ENCODE data around the gene INHBA.
A peak's percentile ranks its signal among the peaks of the same experiment; 100 is the strongest.

INHBA gene

DNA sequence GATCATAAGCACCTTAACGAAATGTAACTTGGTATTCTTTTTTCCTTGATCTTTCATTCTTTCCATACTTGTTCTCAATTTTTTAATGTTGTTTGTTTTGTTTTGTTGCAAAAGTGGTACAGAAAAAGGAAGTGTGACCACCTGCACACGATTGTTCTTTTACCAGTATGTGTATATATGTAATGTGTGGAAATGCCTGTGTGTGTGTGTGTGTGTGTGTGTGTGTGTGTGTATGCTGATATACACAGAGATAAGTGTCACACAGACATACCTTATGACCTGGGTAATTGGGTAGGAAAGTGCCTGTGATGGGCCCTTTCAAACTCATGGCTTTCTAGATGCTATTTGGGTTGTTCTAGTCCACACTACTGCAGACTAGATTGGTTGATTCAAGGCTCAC lies 14.0 kb downstream of the INHBA start:
- Histone ChIP-seq H3K4me3 (replicated peaks; ENCODE audit: insufficient read depth, low read length) (no peak overlapping the region), H3K27me3 (ENCODE audit: insufficient read depth, poor library complexity, severe bottlenecking) (no peaks in the 10 kb centered on the region), H3K27ac (replicated peaks) (no peak overlapping the region)
- TF ChIP-seq SPI1 (IDR thresholded peaks at IDR 0.05; ENCODE audit: borderline replicate concordance, low read depth) = peak; percentile 45; the same call in 1 of the 2 replicates
- TF ChIP-seq, protein P1, sequence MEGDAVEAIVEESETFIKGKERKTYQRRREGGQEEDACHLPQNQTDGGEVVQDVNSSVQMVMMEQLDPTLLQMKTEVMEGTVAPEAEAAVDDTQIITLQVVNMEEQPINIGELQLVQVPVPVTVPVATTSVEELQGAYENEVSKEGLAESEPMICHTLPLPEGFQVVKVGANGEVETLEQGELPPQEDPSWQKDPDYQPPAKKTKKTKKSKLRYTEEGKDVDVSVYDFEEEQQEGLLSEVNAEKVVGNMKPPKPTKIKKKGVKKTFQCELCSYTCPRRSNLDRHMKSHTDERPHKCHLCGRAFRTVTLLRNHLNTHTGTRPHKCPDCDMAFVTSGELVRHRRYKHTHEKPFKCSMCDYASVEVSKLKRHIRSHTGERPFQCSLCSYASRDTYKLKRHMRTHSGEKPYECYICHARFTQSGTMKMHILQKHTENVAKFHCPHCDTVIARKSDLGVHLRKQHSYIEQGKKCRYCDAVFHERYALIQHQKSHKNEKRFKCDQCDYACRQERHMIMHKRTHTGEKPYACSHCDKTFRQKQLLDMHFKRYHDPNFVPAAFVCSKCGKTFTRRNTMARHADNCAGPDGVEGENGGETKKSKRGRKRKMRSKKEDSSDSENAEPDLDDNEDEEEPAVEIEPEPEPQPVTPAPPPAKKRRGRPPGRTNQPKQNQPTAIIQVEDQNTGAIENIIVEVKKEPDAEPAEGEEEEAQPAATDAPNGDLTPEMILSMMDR (IDR thresholded peaks at IDR 0.05; ENCODE audit: insufficient read depth, low read length) = no peak
- no peak for DNase-seq (ENCODE audit: low read depth in 1 of 2, low spot score in 1 of 2)

DNA sequence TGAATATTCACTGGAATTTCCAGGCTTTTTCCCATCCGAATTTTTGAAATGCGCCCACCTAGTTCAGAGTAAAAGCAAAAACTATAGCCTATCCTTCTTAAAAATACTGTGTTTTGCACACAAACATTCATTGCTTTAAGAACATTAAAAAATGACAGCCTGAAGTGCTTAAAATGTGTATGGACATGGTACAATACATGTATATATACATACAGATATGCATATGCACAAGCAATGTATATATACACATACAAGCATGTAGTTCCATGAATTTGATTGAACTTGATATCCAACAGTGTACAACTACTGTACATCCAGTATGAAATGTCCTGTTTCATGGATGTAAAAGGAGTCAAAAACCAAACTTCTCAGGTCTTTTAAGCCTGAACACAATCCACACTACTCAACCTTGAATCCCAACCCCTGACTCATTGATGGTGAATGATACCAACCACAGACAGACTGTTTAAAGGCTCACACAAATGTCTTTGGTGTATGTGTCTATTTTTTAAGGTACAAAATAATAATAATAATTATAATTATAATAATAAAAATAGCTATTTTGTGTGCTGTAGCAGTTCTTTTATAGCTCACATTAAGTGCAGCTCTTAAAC lies 14.8 kb downstream of the INHBA start:
- H3K27ac ChIP-seq (replicated peaks) = no peak overlapping the region
- TF ChIP-seq, protein P1 (IDR thresholded peaks at IDR 0.05; ENCODE audit: insufficient read depth, low read length) = no peak
- no peak for TF ChIP-seq POLR2AphosphoS5 (IDR thresholded peaks at IDR 0.05; ENCODE audit: low read depth)
- TF ChIP-seq SPI1 (IDR thresholded peaks at IDR 0.05; ENCODE audit: borderline replicate concordance, low read depth) = no peak
- no peak for TF ChIP-seq GABPA (IDR thresholded peaks at IDR 0.05; ENCODE audit: low read depth)
- TF ChIP-seq, protein P2, sequence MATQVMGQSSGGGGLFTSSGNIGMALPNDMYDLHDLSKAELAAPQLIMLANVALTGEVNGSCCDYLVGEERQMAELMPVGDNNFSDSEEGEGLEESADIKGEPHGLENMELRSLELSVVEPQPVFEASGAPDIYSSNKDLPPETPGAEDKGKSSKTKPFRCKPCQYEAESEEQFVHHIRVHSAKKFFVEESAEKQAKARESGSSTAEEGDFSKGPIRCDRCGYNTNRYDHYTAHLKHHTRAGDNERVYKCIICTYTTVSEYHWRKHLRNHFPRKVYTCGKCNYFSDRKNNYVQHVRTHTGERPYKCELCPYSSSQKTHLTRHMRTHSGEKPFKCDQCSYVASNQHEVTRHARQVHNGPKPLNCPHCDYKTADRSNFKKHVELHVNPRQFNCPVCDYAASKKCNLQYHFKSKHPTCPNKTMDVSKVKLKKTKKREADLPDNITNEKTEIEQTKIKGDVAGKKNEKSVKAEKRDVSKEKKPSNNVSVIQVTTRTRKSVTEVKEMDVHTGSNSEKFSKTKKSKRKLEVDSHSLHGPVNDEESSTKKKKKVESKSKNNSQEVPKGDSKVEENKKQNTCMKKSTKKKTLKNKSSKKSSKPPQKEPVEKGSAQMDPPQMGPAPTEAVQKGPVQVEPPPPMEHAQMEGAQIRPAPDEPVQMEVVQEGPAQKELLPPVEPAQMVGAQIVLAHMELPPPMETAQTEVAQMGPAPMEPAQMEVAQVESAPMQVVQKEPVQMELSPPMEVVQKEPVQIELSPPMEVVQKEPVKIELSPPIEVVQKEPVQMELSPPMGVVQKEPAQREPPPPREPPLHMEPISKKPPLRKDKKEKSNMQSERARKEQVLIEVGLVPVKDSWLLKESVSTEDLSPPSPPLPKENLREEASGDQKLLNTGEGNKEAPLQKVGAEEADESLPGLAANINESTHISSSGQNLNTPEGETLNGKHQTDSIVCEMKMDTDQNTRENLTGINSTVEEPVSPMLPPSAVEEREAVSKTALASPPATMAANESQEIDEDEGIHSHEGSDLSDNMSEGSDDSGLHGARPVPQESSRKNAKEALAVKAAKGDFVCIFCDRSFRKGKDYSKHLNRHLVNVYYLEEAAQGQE (IDR thresholded peaks at IDR 0.05; ENCODE audit: insufficient replicate concordance, low read depth) = no peak
- no peak overlapping the region for H3K4me3 ChIP-seq (replicated peaks; ENCODE audit: insufficient read depth, low read length)
- no peak for DNase-seq (ENCODE audit: low read depth in 1 of 2, low spot score in 1 of 2)
- no peaks in the 10 kb centered on the region for H3K27me3 ChIP-seq (ENCODE audit: insufficient read depth, poor library complexity, severe bottlenecking)

DNA sequence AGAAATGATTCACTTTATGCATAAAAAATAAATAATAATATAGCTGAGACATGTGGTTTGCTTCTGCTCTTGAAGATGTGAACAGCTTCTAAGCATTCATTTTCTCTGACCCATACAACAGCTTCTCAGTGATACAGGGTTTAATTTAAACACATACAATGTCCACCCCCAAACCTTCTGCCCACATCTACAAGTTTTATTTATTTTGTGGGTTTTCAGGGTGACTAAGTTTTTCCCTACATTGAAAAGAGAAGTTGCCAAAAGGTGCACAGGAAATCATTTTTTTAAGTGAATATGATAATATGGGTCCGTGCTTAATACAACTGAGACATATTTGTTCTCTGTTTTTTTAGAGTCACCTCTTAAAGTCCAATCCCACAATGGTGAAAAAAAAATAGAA lies 17.2 kb downstream of the INHBA start:
- no peak for DNase-seq (ENCODE audit: low read depth in 1 of 2, low spot score in 1 of 2)
- Histone ChIP-seq H3K4me3 (replicated peaks; ENCODE audit: insufficient read depth, low read length) (no peak overlapping the region), H3K27ac (replicated peaks) (no peak overlapping the region), H3K27me3 (ENCODE audit: insufficient read depth, poor library complexity, severe bottlenecking) (no peaks in the 10 kb centered on the region)
- TF ChIP-seq POLR2AphosphoS5 (IDR thresholded peaks at IDR 0.05; ENCODE audit: low read depth) = no peak
- no peak for TF ChIP-seq GABPA (IDR thresholded peaks at IDR 0.05; ENCODE audit: low read depth)
- TF ChIP-seq SPI1 (IDR thresholded peaks at IDR 0.05; ENCODE audit: borderline replicate concordance, low read depth) = no peak
- TF ChIP-seq, protein P1 (IDR thresholded peaks at IDR 0.05; ENCODE audit: insufficient read depth, low read length) = no peak
- TF ChIP-seq, protein P2 (IDR thresholded peaks at IDR 0.05; ENCODE audit: insufficient replicate concordance, low read depth) = no peak

DNA sequence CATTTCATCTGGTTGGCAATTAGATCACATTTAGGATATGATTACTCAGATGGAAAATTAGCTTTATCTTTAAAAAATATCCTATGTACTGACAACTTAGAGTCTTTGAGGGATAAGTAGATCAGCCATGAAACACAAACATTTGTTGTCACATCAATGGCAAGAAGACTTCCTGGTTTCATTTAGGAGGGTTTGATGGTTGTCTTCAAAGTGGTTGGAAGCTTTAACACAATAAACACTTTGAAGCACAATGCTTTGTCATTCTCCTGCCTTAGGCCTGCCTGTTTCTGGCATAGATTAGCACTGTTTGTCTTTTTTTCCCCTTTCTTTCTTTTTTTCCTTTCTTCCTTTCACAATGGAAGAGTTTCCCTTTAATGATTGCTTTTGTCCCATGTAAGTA lies 20.5 kb downstream of the INHBA start:
- DNase-seq (ENCODE audit: low read depth in 1 of 2, low spot score in 1 of 2) = no peak
- TF ChIP-seq GABPA (IDR thresholded peaks at IDR 0.05; ENCODE audit: low read depth) = no peak
- no peak for TF ChIP-seq SPI1 (IDR thresholded peaks at IDR 0.05; ENCODE audit: borderline replicate concordance, low read depth)
- TF ChIP-seq, protein P1 (IDR thresholded peaks at IDR 0.05; ENCODE audit: insufficient read depth, low read length) = no peak
- no peak for TF ChIP-seq POLR2AphosphoS5 (IDR thresholded peaks at IDR 0.05; ENCODE audit: low read depth)
- TF ChIP-seq, protein P2 (IDR thresholded peaks at IDR 0.05; ENCODE audit: insufficient replicate concordance, low read depth) = no peak
- no peak overlapping the region for H3K4me3 ChIP-seq (replicated peaks; ENCODE audit: insufficient read depth, low read length)
- H3K27ac ChIP-seq (replicated peaks) = no peak overlapping the region
- H3K27me3 ChIP-seq (ENCODE audit: insufficient read depth, poor library complexity, severe bottlenecking) = no peaks in the 10 kb centered on the region

All from HL-60 (cell line).